Colonic mucosa (tissue), 4 donors: ENCODE measurements around the gene SEC14L5. TPM values are rescaled to one million over a fixed set of nuclear protein-coding genes. Genes with fewer than 3 reads are reported as not detected.
"Not testable (repeated sequence)": the region's sequence is repeated elsewhere in the genome, so short reads cannot be mapped to it uniquely, and the experiment has no call there.

ENCODE experiments used
- DNase-seq: peaks from one replicate; pipeline ENCODE4 v3.0.0-alpha.2; 2020
- H3K27ac ChIP-seq: fragments of 200-600 bp; one replicate; pipeline ENCODE4 v1.8.0; 2021
- H3K27me3 ChIP-seq: fragments of 200-600 bp; one replicate; pipeline ENCODE4 v1.8.0; 2021
- H3K36me3 ChIP-seq: fragments of 200-600 bp; one replicate; pipeline ENCODE4 v1.8.0; 2021
- H3K4me1 ChIP-seq: fragments of 200-600 bp; one replicate; pipeline ENCODE4 v1.8.0; 2021; ENCODE audit warnings: mild to moderate bottlenecking
- H3K4me3 ChIP-seq: fragments of 200-600 bp; one replicate; pipeline ENCODE4 v1.8.0; 2021
- H3K9ac ChIP-seq, 2 donors: one replicate each; pipeline ENCODE4 v1.7.0; 2013; ENCODE audit warnings: control low read depth in 2 of 2, low read depth in 2 of 2, low read length in 2 of 2
- H3K9me3 ChIP-seq: fragments of 200-600 bp; one replicate; pipeline ENCODE4 v1.8.0; 2021
- CTCF ChIP-seq: fragments of 200-600 bp; IDR thresholded peaks from one replicate; pipeline ENCODE4 v1.8.0; 2022; ENCODE audit warnings: antibody characterized with exemption, mild to moderate bottlenecking
- intact Hi-C: fragments of 100-400 bp; cut with DNase I; formaldehyde crosslinking; loops from one replicate; pipeline ENCODE4 v1.14.1; 2022
- total RNA-seq, 2 donors: library from RNA; stranded (reverse); fragmentation: NEBNext Ultra II Directional in 1 of 2; extraction: Animal tissue kit (Norgen Biotek cat#: 25700) in 1 of 2; gene quantifications; one replicate each; pipeline ENCODE4 v1.2.1, GENCODE V29; 2021
- donor health status: healthy.
- donor health status: DM: no; HTN: no; CAD: no.
- donor health status: DM: no; HTN: no; CAD: no.

The SEC14L5 gene
- total RNA-seq, 2 donors from 2014 or later = 0.59 to 1.8 TPM

GRCh38 chr16:5036228-5037156 lies 78.4 kb downstream of the SEC14L5 start:
- DNase-seq = no peak
- Histone ChIP-seq H3K36me3 (no peaks in the 10 kb centered on the region), H3K4me3 (no peak overlapping the region), H3K9me3 (no peaks in the 10 kb centered on the region), H3K4me1 (peaks cover 7% of the 10 kb centered on the region), H3K9ac (no peak overlapping the region), H3K27ac (no peak overlapping the region), H3K27me3 (no peaks in the 10 kb centered on the region)
- intact Hi-C loops = no loop called here
- TF ChIP-seq CTCF = no peak

DNA sequence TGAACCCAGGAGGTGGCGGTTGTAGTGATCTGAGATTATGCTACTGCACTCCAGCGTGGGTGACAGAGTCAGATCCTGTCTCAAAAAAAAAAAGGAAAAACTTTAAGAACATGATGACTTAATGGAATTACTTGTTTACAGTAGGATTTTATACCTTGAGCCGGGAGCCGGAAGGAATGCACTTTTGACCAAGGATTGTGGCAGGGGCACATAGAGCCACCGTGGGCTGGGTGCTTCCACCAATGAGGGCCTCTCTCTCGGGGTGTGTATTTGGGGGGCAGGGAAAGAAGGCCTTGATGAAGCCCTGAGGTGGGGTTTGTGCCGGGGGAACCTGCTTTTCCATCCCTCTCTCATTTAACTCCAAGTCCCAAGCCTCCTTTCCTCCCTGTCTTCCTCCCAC lies 82.3 kb downstream of the SEC14L5 start:
- Histone ChIP-seq H3K36me3 (no peaks in the 10 kb centered on the region), H3K9me3 (no peaks in the 10 kb centered on the region), H3K27ac (no peak overlapping the region), H3K4me3 (no peak overlapping the region), H3K27me3 (no peaks in the 10 kb centered on the region), H3K9ac (no peak overlapping the region), H3K4me1 (no peaks in the 10 kb centered on the region)
- no peak for DNase-seq
- no peak for TF ChIP-seq CTCF
- intact Hi-C loops = no loop called here

DNA sequence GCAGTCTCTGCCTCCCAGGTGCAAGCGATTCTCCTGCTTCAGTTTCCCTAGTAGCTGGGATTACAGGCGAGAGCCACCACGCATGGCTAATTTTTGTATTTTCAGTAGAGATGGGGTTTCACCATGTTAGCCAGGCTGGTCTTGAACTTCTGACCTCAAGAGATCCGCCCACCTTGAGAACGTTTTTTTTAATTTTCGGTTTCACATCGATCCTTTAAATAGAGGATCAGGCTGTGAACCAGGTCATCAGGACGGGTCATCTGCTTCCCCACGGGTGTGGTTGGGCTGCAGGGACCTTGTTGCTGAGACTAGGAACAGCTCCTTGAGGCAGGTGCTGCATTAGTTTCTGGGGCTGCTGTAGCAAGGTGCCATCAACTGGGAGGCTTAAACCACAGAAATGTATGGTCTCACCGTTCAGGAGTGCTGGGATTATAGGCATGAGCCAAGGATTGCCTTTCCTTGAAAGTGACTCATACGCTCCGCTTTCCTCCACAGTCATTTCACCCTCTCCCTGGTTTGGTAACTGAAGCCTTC lies 83.5 kb downstream of the SEC14L5 start:
- Histone ChIP-seq H3K4me1 (no peaks in the 10 kb centered on the region), H3K9ac (no peak overlapping the region), H3K27me3 (no peaks in the 10 kb centered on the region), H3K36me3 (no peaks in the 10 kb centered on the region), H3K4me3 (no peak overlapping the region), H3K9me3 (no peaks in the 10 kb centered on the region), H3K27ac (no peak overlapping the region)
- no peak for TF ChIP-seq CTCF
- intact Hi-C loops = no loop called here
- no peak for DNase-seq

DNA sequence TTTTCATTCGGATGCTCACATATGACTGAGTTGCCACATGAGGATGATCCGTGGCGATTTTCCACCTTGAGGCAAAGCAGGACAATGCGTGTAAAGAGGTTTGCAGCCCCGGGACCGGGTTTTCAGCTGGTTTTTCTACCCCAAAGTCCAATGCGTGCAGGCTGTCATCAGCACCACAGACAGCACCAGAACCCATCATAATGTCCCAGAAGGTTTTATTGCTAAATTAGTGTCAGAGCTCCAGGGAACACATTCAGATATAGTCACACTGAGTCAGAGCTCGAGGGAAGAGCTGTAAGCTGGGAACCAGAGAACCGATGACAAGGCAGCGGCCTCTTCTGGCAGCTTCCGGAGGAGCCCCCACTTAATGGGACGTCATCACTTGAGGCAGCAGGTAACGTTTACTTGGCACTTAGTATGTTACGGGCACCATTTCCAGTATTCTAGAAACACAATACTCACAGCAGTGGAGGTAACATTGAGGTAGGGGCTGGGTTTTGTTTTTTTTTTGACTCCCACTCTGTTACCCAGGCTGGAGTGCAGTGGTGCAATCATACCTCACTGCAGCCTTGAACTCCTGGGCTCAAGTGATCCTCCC lies 84.5 kb downstream of the SEC14L5 start:
- no peaks in the 10 kb centered on the region for H3K27me3 ChIP-seq
- DNase-seq = no peak
- no peaks in the 10 kb centered on the region for H3K9me3 ChIP-seq
- no peak overlapping the region for H3K27ac ChIP-seq
- TF ChIP-seq CTCF = no peak
- H3K4me3 ChIP-seq = no peak overlapping the region
- no peak overlapping the region for H3K9ac ChIP-seq
- H3K4me1 ChIP-seq = no peaks in the 10 kb centered on the region
- intact Hi-C loops = no loop called here
- H3K36me3 ChIP-seq = no peaks in the 10 kb centered on the region

GRCh38 chr16:5044011-5044540 lies 85.9 kb downstream of the SEC14L5 start:
- DNase-seq = no peak
- H3K9ac ChIP-seq = no peak overlapping the region
- no peaks in the 10 kb centered on the region for H3K36me3 ChIP-seq
- intact Hi-C loops = no loop called here
- no peaks in the 10 kb centered on the region for H3K9me3 ChIP-seq
- H3K4me3 ChIP-seq = no peak overlapping the region
- no peaks in the 10 kb centered on the region for H3K4me1 ChIP-seq
- TF ChIP-seq CTCF = no peak
- no peaks in the 10 kb centered on the region for H3K27me3 ChIP-seq
- no peak overlapping the region for H3K27ac ChIP-seq

DNA sequence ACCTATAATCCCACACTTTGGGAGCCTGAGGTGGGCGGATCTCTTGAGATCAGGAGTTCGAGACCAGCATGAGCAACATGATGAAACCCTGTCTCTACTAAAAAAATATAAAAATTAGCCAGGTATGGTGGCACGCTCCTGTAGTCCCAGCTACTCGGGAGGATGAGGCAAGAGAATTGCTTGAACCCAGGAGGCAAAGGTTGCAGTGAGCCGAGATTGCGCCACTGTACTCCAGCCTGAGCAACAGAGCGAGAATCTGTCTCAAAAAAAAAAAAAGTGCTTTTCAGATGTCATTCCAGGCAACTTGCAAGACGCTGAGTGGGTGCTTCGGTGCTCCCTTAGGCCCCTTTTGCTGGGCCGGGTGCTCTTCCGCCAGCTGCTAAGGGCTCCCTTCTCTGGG lies 86.5 kb downstream of the SEC14L5 start:
- H3K27ac ChIP-seq, intact Hi-C loops, DNase-seq: not testable (repeated sequence)

More for the DNA sequence above, 86.5 kb downstream of the SEC14L5 start:
- H3K36me3 ChIP-seq, H3K9ac ChIP-seq, H3K4me3 ChIP-seq, H3K9me3 ChIP-seq, H3K27me3 ChIP-seq, H3K4me1 ChIP-seq: not testable (repeated sequence)
